Endothelial cell (in vitro differentiated cells): ENCODE measurements around the gene CEP85. TPM values are rescaled to one million over a fixed set of nuclear protein-coding genes. Genes with fewer than 3 reads are reported as not detected.

Experiments used
- DNase-seq: peaks from one replicate; pipeline ENCODE4 v3.0.0; 2021; ENCODE audit warnings: low spot score
- H3K27ac Mint-ChIP-seq: one replicate; pipeline ENCODE4 v1.8.0; 2021; ENCODE audit warnings: mixed read lengths, inconsistent platforms; ENCODE audit not compliant: unreplicated experiment
- H3K27me3 Mint-ChIP-seq: one replicate; pipeline ENCODE4 v1.8.0; 2021; ENCODE audit warnings: mild to moderate bottlenecking, moderate library complexity, mixed read lengths, inconsistent platforms; ENCODE audit not compliant: unreplicated experiment
- H3K36me3 Mint-ChIP-seq: one replicate; pipeline ENCODE4 v1.8.0; 2021; ENCODE audit warnings: mild to moderate bottlenecking, low read depth, mixed read lengths, inconsistent platforms; ENCODE audit not compliant: unreplicated experiment
- H3K4me1 Mint-ChIP-seq: one replicate; pipeline ENCODE4 v1.8.0; 2021; ENCODE audit warnings: mild to moderate bottlenecking, mixed read lengths, inconsistent platforms; ENCODE audit not compliant: unreplicated experiment
- H3K4me3 Mint-ChIP-seq: one replicate; pipeline ENCODE4 v1.8.0; 2021; ENCODE audit warnings: mild to moderate bottlenecking, mixed read lengths, inconsistent platforms; ENCODE audit not compliant: unreplicated experiment
- H3K9me3 Mint-ChIP-seq: one replicate; pipeline ENCODE4 v1.8.0; 2021; ENCODE audit warnings: mixed read lengths, inconsistent platforms; ENCODE audit not compliant: unreplicated experiment
- CTCF ChIP-seq: fragments of 200-600 bp; sonication (generic); IDR thresholded peaks from one replicate; pipeline ENCODE4 v1.5.0; 2021; ENCODE audit warnings: antibody characterized with exemption; ENCODE audit not compliant: unreplicated experiment
- total RNA-seq: library from RNA; stranded (reverse); fragmentation: NEBNext Ultra II Directional; extraction: Animal tissue kit (Norgen Biotek cat#: 25700); gene quantifications from one replicate; pipeline ENCODE4 v1.2.1, GENCODE V29; 2021; ENCODE audit not compliant: unreplicated experiment

The CEP85 gene
- total RNA-seq, 1 donor from 2014 or later, result 9.7 TPM

GRCh38 chr1:26320896-26321295 is 86.9 kb downstream of the CEP85 start:
- H3K27me3 Mint-ChIP-seq, result peaks cover 11% of the 10 kb centered on the region
- no peak for TF ChIP-seq CTCF
- H3K27ac Mint-ChIP-seq, result no peak overlapping the region
- no peaks in the 10 kb centered on the region for H3K36me3 Mint-ChIP-seq
- no peaks in the 10 kb centered on the region for H3K9me3 Mint-ChIP-seq
- peaks cover 13% of the 10 kb centered on the region for H3K4me1 Mint-ChIP-seq
- no peak overlapping the region for H3K4me3 Mint-ChIP-seq
- DNase-seq, result no peak

DNA sequence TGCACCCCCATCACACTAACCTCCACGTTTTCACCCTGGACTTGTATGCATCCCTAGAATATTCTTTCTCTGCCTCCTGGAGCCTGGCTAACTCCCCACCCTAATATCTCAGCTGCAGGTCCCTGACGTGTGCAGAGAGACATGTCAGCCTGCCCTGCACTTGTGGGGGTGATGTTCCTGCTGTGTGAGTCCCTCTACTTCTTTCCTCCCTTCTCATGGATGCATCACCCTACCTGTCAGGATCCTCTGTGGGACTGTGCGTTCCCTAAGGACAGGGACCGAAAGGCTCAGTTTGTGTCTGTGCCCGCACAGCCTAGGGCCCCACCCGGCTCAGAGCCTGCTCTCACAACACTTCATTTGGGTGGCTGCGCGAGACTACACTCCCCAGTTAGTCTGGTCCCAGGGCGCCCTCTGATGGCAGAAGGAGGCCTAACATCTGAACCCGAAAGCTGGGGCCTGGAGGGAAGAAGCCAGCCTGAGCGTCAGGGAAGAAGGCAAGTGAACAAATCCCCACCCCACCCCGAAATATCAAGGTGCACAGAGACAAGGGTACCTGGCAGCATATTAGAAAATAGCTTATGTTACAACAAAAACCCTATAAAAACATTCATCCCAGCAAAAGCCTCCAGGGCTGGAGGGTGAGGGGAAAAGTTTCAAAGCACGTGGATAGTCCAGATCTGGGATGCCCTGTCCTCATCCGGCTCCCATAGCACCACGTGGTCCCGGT is 87.5 kb downstream of the CEP85 start:
- DNase-seq, result peak; percentile 97
- Mint-ChIP-seq H3K36me3 (no peaks in the 10 kb centered on the region), H3K4me1 (peaks cover 13% of the 10 kb centered on the region), H3K27me3 (peaks cover 11% of the 10 kb centered on the region), H3K27ac (no peak overlapping the region), H3K9me3 (no peaks in the 10 kb centered on the region), H3K4me3 (no peak overlapping the region)
- peak; percentile 77 for TF ChIP-seq CTCF

DNA sequence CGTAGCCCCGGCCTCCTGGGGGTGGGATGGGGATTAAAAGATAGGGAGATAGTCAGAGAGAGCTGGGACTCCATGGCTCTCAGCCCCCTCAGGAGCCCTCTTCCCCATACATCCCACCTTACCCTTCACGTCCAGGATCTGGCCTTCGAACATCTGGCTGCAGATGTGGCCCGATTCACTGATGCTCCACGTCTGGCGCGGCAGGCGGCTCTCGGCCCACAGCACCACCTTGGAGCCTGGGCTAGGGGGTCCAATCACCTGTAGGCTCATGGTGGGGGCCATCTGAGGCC is 88.0 kb downstream of the CEP85 start:
- DNase-seq, result no peak
- no peak overlapping the region for H3K27ac Mint-ChIP-seq
- H3K27me3 Mint-ChIP-seq, result peaks cover 9% of the 10 kb centered on the region
- H3K36me3 Mint-ChIP-seq, result no peaks in the 10 kb centered on the region
- H3K9me3 Mint-ChIP-seq, result no peaks in the 10 kb centered on the region
- no peak overlapping the region for H3K4me3 Mint-ChIP-seq
- no peak for TF ChIP-seq CTCF
- peaks cover 13% of the 10 kb centered on the region for H3K4me1 Mint-ChIP-seq

GRCh38 chr1:26323382-26323781 is 89.4 kb downstream of the CEP85 start:
- no peaks in the 10 kb centered on the region for H3K36me3 Mint-ChIP-seq
- DNase-seq, result no peak
- no peaks in the 10 kb centered on the region for H3K9me3 Mint-ChIP-seq
- H3K27ac Mint-ChIP-seq, result no peak overlapping the region
- peaks cover 5% of the 10 kb centered on the region for H3K27me3 Mint-ChIP-seq
- no peak overlapping the region for H3K4me3 Mint-ChIP-seq
- H3K4me1 Mint-ChIP-seq, result peaks cover 3% of the 10 kb centered on the region
- no peak for TF ChIP-seq CTCF

DNA sequence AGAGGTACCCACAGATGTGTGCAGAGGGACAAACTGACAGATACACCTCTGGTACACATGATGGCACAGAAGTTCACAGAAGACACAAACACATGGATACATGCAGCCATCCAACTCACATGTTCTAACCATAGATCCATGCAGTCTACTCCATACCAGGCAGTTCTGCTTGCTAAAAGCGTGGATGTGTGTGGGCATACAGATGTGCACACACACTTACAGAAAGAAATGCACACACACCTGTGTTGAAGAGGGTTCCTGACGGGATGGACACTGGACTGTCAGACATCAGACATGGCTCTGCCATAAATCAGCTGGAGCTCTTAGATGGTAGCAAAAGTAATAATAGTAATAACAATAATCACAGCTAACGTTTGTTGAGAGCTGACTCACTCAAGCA is 90.5 kb downstream of the CEP85 start:
- H3K27ac Mint-ChIP-seq, result peak overlapping the region; percentile 61
- H3K36me3 Mint-ChIP-seq, result no peaks in the 10 kb centered on the region
- no peaks in the 10 kb centered on the region for H3K9me3 Mint-ChIP-seq
- no peak for TF ChIP-seq CTCF
- no peak for DNase-seq
- H3K4me1 Mint-ChIP-seq, result peaks cover 3% of the 10 kb centered on the region
- H3K4me3 Mint-ChIP-seq, result peak overlapping the region; percentile 28
- peaks cover 5% of the 10 kb centered on the region for H3K27me3 Mint-ChIP-seq
